HG02798 (cell line): ENCODE measurements around the gene ENDOG.

Source experiments
- ATAC-seq: cut with Tn5 transposase; IDR thresholded peaks from one replicate; pipeline ENCODE4 v1.9.1; 2021; ENCODE audit warnings: mild to moderate bottlenecking; ENCODE audit not compliant: unreplicated experiment, poor library complexity

The ENDOG gene

GRCh38 chr9:128798896-128799295 is 19.4 kb upstream of the ENDOG start:
- no peak for ATAC-seq

GRCh38 chr9:128800061-128800460 is 18.2 kb upstream of the ENDOG start:
- ATAC-seq: no peak

- ATAC-seq: no peak
Observed at GRCh38 chr9:128802482-128802881, 15.8 kb upstream of the ENDOG start.

GRCh38 chr9:128805661-128806060 is 12.6 kb upstream of the ENDOG start:
- no peak for ATAC-seq

GRCh38 chr9:128807827-128808226 is 10.5 kb upstream of the ENDOG start:
- no peak for ATAC-seq

GRCh38 chr9:128808543-128808942 is 9.8 kb upstream of the ENDOG start:
- ATAC-seq: no peak

GRCh38 chr9:128809036-128809599 is 9.2 kb upstream of the ENDOG start:
- no peak for ATAC-seq

GRCh38 chr9:128809831-128810230 is 8.5 kb upstream of the ENDOG start:
- ATAC-seq: no peak

- no peak for ATAC-seq
Observed at GRCh38 chr9:128810873-128811272, 7.4 kb upstream of the ENDOG start.

- ATAC-seq: peak; percentile 38
Observed at GRCh38 chr9:128818839-128819715, 777 bp downstream of the ENDOG start.

- ATAC-seq: no peak
Observed at GRCh38 chr9:128819716-128820664, 1.7 kb downstream of the ENDOG start.

- no peak for ATAC-seq
Observed at GRCh38 chr9:128820665-128821583, 2.6 kb downstream of the ENDOG start.

GRCh38 chr9:128821584-128822406 is 3.5 kb downstream of the ENDOG start:
- ATAC-seq: no peak

- no peak for ATAC-seq
Observed at GRCh38 chr9:128822407-128823042, 4.2 kb downstream of the ENDOG start.

- ATAC-seq: no peak
Observed at GRCh38 chr9:128823362-128823902, 5.1 kb downstream of the ENDOG start.

GRCh38 chr9:128823903-128824406 is 5.7 kb downstream of the ENDOG start:
- ATAC-seq: no peak

- ATAC-seq: no peak
Observed at GRCh38 chr9:128824911-128825310, 6.6 kb downstream of the ENDOG start.
